ENCODE results near the gene SCUBE1. TPM values are rescaled to one million over a fixed set of nuclear protein-coding genes. Genes with fewer than 3 reads are reported as not detected.

SCUBE1 gene
- total RNA-seq, 5 donors from 2014 or later (not counting 1 experiment from before 2014, with no cell fraction given), result 0.03 to 0.10 TPM; not detected in 3

DNA sequence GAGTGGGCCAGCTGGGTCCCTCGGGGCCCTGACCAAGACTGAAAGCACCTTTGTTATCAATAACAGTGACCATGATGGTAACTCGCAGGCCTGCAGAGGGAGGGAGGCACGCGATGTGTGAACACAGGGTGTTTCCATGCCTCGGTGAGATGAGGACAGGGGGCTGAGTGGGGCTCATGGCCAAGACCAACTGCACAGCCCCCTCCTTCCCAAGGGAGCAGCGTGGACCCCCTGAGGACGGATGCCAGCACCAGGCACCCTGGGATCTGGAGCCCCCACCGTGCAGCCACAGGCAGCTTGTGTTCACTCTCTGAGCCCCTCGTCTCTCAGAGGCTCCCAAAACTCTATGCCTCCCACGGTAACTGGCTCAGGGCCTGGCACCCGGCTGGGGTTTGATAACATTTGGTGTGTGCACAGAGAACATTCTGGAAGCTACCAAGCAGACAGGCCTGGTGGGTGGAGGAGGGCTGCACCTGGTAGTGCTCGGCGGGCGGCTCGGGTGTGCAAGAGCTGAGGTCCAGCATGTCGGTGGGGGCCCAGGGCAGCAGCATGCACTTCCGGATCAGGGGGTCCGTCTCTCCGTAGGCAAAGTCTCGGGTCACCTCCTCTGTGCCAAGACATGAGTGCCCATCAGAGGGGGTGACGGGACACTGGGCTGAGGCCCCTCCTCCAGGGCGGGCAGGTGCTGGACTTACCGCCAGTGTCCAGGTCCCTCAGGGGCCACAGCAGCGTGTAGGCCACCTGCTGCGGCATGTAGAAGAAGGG lies 163.8 kb downstream of the SCUBE1 start:
- H3K9me3 Mint-ChIP-seq, result no peaks in the 10 kb centered on the region
- DNase-seq (no peak), ATAC-seq (replicated peaks in 1 of 4) (no peak)
- no peak overlapping the region for H3K27ac ChIP-seq (ENCODE audit: low read length)
- ChIA-PET POLR2A (no interaction called here), CTCF (no interaction called here)
- H3K4me1 Mint-ChIP-seq, result peaks cover 6 to 15% (median 6%) of the 10 kb centered on the region in 3 donors
- WGBS (ENCODE audit: insufficient coverage), result 97% methylated on average over 18 of the region's 25 CpGs
- H3K36me3 Mint-ChIP-seq, result peaks cover 10% of the 10 kb centered on the region
- no peak overlapping the region for H3K4me3 Mint-ChIP-seq
- no peak overlapping the region for H3K4me3 ChIP-seq (ENCODE audit: control insufficient read depth in 1 of 2, extremely low read depth in 1 of 2, low read length in 1 of 2)
- no peaks in the 10 kb centered on the region for H3K9me3 ChIP-seq
- H3K27me3 ChIP-seq (replicated peaks in 1 of 2; ENCODE audit: control insufficient read depth in 2 of 2, extremely low read depth in 1 of 2, insufficient read depth in 2 of 2, low read length in 1 of 2), result no peaks in the 10 kb centered on the region
- H3K27me3 Mint-ChIP-seq, result no peaks in the 10 kb centered on the region
- peaks cover 0 to under 1% of the 10 kb centered on the region in 2 experiments for H3K4me1 ChIP-seq (ENCODE audit: control insufficient read depth in 1 of 2, extremely low read depth in 1 of 2, insufficient read depth in 2 of 2, low read length in 2 of 2)
- H3K36me3 ChIP-seq (ENCODE audit: control insufficient read depth in 2 of 2, extremely low read depth in 1 of 2, insufficient read depth in 1 of 2, low read length in 1 of 2), result peaks cover 19 to 34% of the 10 kb centered on the region in 2 donors
- H3K27ac Mint-ChIP-seq, result no peak overlapping the region

DNA sequence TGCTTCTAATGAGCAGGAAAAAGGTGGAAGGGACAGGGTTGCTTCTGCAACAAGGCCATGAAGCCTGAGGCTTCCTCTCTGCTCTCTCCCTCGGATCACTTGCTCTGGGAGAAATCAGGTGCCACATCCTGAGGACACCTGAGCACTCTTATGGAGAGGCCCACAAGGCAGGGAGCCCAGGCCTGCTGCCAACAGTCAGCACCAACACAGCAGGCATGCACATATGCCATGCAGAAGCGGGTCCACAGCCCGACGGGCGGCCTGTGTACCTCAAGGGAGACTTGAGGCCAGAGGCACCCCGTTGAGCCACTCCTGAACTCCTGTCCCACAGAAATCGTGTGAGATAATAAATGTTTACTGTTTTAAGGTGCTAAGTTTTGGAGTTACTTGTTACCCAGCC lies 165.7 kb downstream of the SCUBE1 start:
- Mint-ChIP-seq H3K4me3 (no peak overlapping the region), H3K36me3 (peaks cover 14% of the 10 kb centered on the region), H3K4me1 (peaks cover 0 to 5% (median 2%) of the 10 kb centered on the region in 3 donors), H3K27ac (no peak overlapping the region), H3K27me3 (no peaks in the 10 kb centered on the region), H3K9me3 (no peaks in the 10 kb centered on the region)
- WGBS (ENCODE audit: insufficient coverage), result 88% methylated on average over 1 of the region's 7 CpGs
- DNase-seq (no peak), ATAC-seq (replicated peaks in 1 of 4) (no peak)
- Histone ChIP-seq H3K27me3 (replicated peaks in 1 of 2; ENCODE audit: control insufficient read depth in 2 of 2, extremely low read depth in 1 of 2, insufficient read depth in 2 of 2, low read length in 1 of 2) (no peaks in the 10 kb centered on the region), H3K4me3 (ENCODE audit: control insufficient read depth in 1 of 2, extremely low read depth in 1 of 2, low read length in 1 of 2) (no peak overlapping the region), H3K27ac (ENCODE audit: low read length) (no peak overlapping the region), H3K4me1 (ENCODE audit: control insufficient read depth in 1 of 2, extremely low read depth in 1 of 2, insufficient read depth in 2 of 2, low read length in 2 of 2) (no peaks in the 10 kb centered on the region), H3K9me3 (no peaks in the 10 kb centered on the region), H3K36me3 (ENCODE audit: control insufficient read depth in 2 of 2, extremely low read depth in 1 of 2, insufficient read depth in 1 of 2, low read length in 1 of 2) (peaks cover 29 to 46% of the 10 kb centered on the region in 2 donors)
- CTCF ChIA-PET, result no interaction called here
- POLR2A ChIA-PET, result no interaction called here

DNA sequence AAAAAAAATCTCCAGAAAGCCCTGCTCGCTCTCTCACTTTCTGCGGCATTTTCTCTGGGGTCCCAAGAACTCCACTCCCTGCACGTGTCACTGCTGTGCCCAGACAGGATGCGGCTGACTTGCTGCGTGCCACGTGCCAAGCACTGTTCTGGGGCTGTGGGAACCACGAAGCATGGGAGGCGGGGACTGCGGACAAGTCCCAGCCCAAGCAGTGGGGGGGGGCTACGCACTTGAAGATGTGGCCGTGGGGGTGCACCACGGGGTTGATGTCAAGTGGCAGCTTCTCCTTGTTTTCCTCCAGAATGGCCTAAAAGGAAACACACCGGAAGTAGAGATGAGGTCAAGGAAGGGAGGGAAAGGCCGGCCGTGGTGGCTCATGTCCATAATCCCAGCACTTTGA lies 167.1 kb downstream of the SCUBE1 start:
- H3K27me3 ChIP-seq (replicated peaks in 1 of 2; ENCODE audit: control insufficient read depth in 2 of 2, extremely low read depth in 1 of 2, insufficient read depth in 2 of 2, low read length in 1 of 2), result no peaks in the 10 kb centered on the region
- peaks cover 38 to 55% of the 10 kb centered on the region in 2 donors for H3K36me3 ChIP-seq (ENCODE audit: control insufficient read depth in 2 of 2, extremely low read depth in 1 of 2, insufficient read depth in 1 of 2, low read length in 1 of 2)
- ATAC-seq (replicated peaks in 1 of 4) (no peak), DNase-seq (no peak)
- H3K9me3 ChIP-seq, result no peaks in the 10 kb centered on the region
- H3K27ac Mint-ChIP-seq, result no peak overlapping the region
- H3K9me3 Mint-ChIP-seq, result no peaks in the 10 kb centered on the region
- H3K4me1 Mint-ChIP-seq, result no peaks in the 10 kb centered on the region
- ChIA-PET CTCF (no interaction called here), POLR2A (no interaction called here)
- H3K27me3 Mint-ChIP-seq, result no peaks in the 10 kb centered on the region
- no peak overlapping the region for H3K4me3 Mint-ChIP-seq
- H3K4me3 ChIP-seq (ENCODE audit: control insufficient read depth in 1 of 2, extremely low read depth in 1 of 2, low read length in 1 of 2), result no peak overlapping the region
- peaks cover 11% of the 10 kb centered on the region for H3K36me3 Mint-ChIP-seq
- H3K4me1 ChIP-seq (ENCODE audit: control insufficient read depth in 1 of 2, extremely low read depth in 1 of 2, insufficient read depth in 2 of 2, low read length in 2 of 2), result no peaks in the 10 kb centered on the region
- WGBS (ENCODE audit: insufficient coverage), result 75% methylated on average over 13 of the region's 15 CpGs
- H3K27ac ChIP-seq (ENCODE audit: low read length), result no peak overlapping the region

DNA sequence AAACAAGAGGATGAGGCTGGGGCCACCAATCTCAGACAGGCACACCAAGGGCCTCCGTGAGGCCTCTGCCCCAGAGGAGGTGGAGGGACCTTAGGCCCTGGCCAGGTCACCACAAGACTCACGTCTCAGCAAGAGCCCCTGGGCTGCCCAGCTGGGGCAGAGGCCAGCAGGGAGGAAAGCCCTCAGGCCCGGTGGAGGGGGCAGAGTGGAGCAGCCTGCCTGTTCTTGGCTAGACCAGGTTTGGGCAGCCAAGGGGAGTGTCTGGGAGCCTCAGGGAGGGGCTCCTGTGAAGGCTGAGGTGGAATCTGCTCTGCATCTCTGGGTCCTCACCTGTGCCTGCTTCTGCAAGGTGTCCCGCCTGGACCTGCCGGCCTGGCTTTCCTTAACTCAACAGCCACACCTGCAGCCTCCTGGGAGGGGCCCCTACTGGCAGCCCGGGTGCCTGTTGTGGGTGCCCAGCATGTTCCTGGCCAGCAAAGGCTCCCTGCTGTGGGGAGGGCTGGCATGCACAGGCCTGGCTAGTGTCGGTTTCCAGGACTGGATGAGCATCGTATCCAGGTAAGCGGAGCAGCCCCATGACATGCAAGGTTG lies 168.1 kb downstream of the SCUBE1 start:
- no peak overlapping the region for H3K4me3 Mint-ChIP-seq
- H3K27me3 Mint-ChIP-seq, result no peaks in the 10 kb centered on the region
- POLR2A ChIA-PET, result no interaction called here
- 100% methylated on average over 4 of the region's 9 CpGs for WGBS (ENCODE audit: insufficient coverage)
- no peak for DNase-seq
- Histone ChIP-seq H3K4me1 (ENCODE audit: control insufficient read depth in 1 of 2, extremely low read depth in 1 of 2, insufficient read depth in 2 of 2, low read length in 2 of 2) (no peaks in the 10 kb centered on the region), H3K36me3 (ENCODE audit: control insufficient read depth in 2 of 2, extremely low read depth in 1 of 2, insufficient read depth in 1 of 2, low read length in 1 of 2) (peaks cover 45 to 52% of the 10 kb centered on the region in 2 donors), H3K9me3 (no peaks in the 10 kb centered on the region), H3K27me3 (replicated peaks in 1 of 2; ENCODE audit: control insufficient read depth in 2 of 2, extremely low read depth in 1 of 2, insufficient read depth in 2 of 2, low read length in 1 of 2) (no peaks in the 10 kb centered on the region), H3K27ac (ENCODE audit: low read length) (no peak overlapping the region), H3K4me3 (ENCODE audit: control insufficient read depth in 1 of 2, extremely low read depth in 1 of 2, low read length in 1 of 2) (no peak overlapping the region)
- CTCF ChIA-PET, result no interaction called here
- ATAC-seq (replicated peaks in 1 of 4), result no peak
- H3K36me3 Mint-ChIP-seq, result peaks cover 14% of the 10 kb centered on the region
- peaks cover 0 to 2% (median 0%) of the 10 kb centered on the region in 3 donors for H3K4me1 Mint-ChIP-seq
- no peaks in the 10 kb centered on the region for H3K9me3 Mint-ChIP-seq
- H3K27ac Mint-ChIP-seq, result no peak overlapping the region

DNA sequence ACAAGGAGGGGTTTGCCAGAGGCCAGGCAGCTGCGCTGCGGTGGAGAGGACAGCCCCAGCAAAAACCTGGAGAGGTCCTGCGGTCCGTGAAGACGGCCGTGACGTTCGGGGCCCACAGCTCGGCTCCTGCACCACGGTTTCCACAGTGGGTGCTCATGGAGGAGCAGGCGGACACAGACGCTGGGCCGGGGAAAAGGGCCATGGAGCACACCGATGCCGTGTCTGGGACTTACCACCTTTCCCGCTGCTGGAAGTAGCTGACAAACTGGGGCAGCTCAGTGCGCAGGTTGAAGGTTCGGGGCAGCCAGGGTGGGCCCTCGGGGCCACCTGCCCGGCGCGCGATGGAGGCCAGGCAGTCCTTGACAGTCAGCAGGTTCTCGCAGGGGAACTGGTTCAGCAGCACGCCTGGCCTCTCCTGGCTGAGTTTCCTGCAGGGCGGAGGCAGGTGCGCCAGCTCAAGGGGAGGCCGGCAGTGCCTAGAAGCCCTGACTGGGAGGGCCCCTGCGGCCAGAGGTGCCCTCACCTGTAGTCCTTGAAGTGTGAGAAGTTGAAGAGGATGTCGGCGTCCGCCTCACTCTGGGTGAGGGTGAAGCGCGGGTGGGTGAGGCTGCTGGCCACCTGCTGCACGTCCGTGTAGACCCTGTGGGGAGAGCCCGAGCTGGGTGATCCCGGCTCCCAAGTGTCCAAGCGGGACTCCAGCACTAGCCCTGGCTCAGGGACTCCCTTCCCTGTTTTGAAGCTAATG lies 169.0 kb downstream of the SCUBE1 start:
- no peak overlapping the region for H3K4me3 Mint-ChIP-seq
- 97% methylated on average over 34 of the region's 39 CpGs for WGBS (ENCODE audit: insufficient coverage)
- ATAC-seq (replicated peaks in 1 of 4) (no peak), DNase-seq (no peak)
- Histone ChIP-seq H3K27ac (ENCODE audit: low read length) (no peak overlapping the region), H3K27me3 (replicated peaks in 1 of 2; ENCODE audit: control insufficient read depth in 2 of 2, extremely low read depth in 1 of 2, insufficient read depth in 2 of 2, low read length in 1 of 2) (no peaks in the 10 kb centered on the region), H3K4me3 (ENCODE audit: control insufficient read depth in 1 of 2, extremely low read depth in 1 of 2, low read length in 1 of 2) (no peak overlapping the region), H3K36me3 (ENCODE audit: control insufficient read depth in 2 of 2, extremely low read depth in 1 of 2, insufficient read depth in 1 of 2, low read length in 1 of 2) (peaks cover 47 to 49% of the 10 kb centered on the region in 2 donors), H3K9me3 (no peaks in the 10 kb centered on the region), H3K4me1 (ENCODE audit: control insufficient read depth in 1 of 2, extremely low read depth in 1 of 2, insufficient read depth in 2 of 2, low read length in 2 of 2) (no peaks in the 10 kb centered on the region)
- CTCF ChIA-PET, result no interaction called here
- peaks cover 14% of the 10 kb centered on the region for H3K36me3 Mint-ChIP-seq
- POLR2A ChIA-PET, result no interaction called here
- H3K27me3 Mint-ChIP-seq, result no peaks in the 10 kb centered on the region
- H3K4me1 Mint-ChIP-seq, result peaks cover 0 to 2% (median 0%) of the 10 kb centered on the region in 3 donors
- H3K9me3 Mint-ChIP-seq, result no peaks in the 10 kb centered on the region
- H3K27ac Mint-ChIP-seq, result no peak overlapping the region

DNA sequence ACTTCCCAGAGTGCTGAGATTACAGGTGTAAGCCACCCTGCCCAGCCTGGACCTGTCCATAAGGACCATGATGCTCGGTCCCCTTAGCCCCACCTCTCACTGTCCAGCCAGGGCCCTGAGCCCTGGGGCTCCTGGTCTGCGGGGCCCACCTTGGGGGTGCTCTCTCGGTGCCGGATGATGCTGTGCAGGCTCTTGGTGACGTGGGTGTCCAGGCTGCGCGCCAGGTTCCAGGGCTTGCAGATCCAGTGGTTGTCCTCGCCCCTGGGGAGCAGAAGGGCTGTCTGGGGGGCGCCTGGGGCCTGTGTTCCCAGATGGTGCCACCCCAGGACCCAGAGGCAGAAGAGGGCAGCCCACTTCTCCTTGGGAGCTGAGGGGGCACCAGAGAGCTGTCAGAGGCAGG lies 169.6 kb downstream of the SCUBE1 start:
- ATAC-seq (replicated peaks in 1 of 4) (no peak), DNase-seq (no peak)
- H3K27me3 ChIP-seq (replicated peaks in 1 of 2; ENCODE audit: control insufficient read depth in 2 of 2, extremely low read depth in 1 of 2, insufficient read depth in 2 of 2, low read length in 1 of 2), result no peaks in the 10 kb centered on the region
- Mint-ChIP-seq H3K4me1 (peaks cover 0 to 4% (median 0%) of the 10 kb centered on the region in 3 donors), H3K4me3 (no peak overlapping the region), H3K36me3 (peaks cover 13% of the 10 kb centered on the region), H3K27ac (no peak overlapping the region), H3K27me3 (no peaks in the 10 kb centered on the region), H3K9me3 (no peaks in the 10 kb centered on the region)
- WGBS (ENCODE audit: insufficient coverage), result 96% methylated on average over 9 of the region's 9 CpGs
- POLR2A ChIA-PET, result no interaction called here
- H3K36me3 ChIP-seq (ENCODE audit: control insufficient read depth in 2 of 2, extremely low read depth in 1 of 2, insufficient read depth in 1 of 2, low read length in 1 of 2), result peaks cover 41 to 45% of the 10 kb centered on the region in 2 donors
- H3K9me3 ChIP-seq, result no peaks in the 10 kb centered on the region
- H3K27ac ChIP-seq (ENCODE audit: low read length), result no peak overlapping the region
- H3K4me3 ChIP-seq (ENCODE audit: control insufficient read depth in 1 of 2, extremely low read depth in 1 of 2, low read length in 1 of 2), result no peak overlapping the region
- CTCF ChIA-PET, result no interaction called here
- H3K4me1 ChIP-seq (ENCODE audit: control insufficient read depth in 1 of 2, extremely low read depth in 1 of 2, insufficient read depth in 2 of 2, low read length in 2 of 2), result no peaks in the 10 kb centered on the region

All from T-cell (primary cell).